Measurements from ENCODE around the gene PSME4. TPM values are rescaled to one million over a fixed set of nuclear protein-coding genes. Genes with fewer than 3 reads are reported as not detected.

The PSME4 gene
- total and polyA plus RNA-seq, 2 of the 13 experiments (the other 11 are each of a cell fraction or from before 2014, with no cell fraction given) = 52.1 to 77.8 TPM

GRCh38 chr2:53970724-53971602 is at the start of gene PSME4 (continued):
- TF ChIP-seq ZNF160 (CRISPR knock-in tag; IDR thresholded peaks at IDR 0.05) = no peak; the same call in 1 of the 2 replicates
- TF ChIP-seq NCOR1 (IDR thresholded peaks at IDR 0.05; ENCODE audit: borderline replicate concordance, low read length) = no peak
- TF ChIP-seq TBL1XR1 (IDR thresholded peaks at IDR 0.05; ENCODE audit: borderline replicate concordance, low read length, partially characterized antibody) = peak; percentile 52
- TF ChIP-seq, protein P1, sequence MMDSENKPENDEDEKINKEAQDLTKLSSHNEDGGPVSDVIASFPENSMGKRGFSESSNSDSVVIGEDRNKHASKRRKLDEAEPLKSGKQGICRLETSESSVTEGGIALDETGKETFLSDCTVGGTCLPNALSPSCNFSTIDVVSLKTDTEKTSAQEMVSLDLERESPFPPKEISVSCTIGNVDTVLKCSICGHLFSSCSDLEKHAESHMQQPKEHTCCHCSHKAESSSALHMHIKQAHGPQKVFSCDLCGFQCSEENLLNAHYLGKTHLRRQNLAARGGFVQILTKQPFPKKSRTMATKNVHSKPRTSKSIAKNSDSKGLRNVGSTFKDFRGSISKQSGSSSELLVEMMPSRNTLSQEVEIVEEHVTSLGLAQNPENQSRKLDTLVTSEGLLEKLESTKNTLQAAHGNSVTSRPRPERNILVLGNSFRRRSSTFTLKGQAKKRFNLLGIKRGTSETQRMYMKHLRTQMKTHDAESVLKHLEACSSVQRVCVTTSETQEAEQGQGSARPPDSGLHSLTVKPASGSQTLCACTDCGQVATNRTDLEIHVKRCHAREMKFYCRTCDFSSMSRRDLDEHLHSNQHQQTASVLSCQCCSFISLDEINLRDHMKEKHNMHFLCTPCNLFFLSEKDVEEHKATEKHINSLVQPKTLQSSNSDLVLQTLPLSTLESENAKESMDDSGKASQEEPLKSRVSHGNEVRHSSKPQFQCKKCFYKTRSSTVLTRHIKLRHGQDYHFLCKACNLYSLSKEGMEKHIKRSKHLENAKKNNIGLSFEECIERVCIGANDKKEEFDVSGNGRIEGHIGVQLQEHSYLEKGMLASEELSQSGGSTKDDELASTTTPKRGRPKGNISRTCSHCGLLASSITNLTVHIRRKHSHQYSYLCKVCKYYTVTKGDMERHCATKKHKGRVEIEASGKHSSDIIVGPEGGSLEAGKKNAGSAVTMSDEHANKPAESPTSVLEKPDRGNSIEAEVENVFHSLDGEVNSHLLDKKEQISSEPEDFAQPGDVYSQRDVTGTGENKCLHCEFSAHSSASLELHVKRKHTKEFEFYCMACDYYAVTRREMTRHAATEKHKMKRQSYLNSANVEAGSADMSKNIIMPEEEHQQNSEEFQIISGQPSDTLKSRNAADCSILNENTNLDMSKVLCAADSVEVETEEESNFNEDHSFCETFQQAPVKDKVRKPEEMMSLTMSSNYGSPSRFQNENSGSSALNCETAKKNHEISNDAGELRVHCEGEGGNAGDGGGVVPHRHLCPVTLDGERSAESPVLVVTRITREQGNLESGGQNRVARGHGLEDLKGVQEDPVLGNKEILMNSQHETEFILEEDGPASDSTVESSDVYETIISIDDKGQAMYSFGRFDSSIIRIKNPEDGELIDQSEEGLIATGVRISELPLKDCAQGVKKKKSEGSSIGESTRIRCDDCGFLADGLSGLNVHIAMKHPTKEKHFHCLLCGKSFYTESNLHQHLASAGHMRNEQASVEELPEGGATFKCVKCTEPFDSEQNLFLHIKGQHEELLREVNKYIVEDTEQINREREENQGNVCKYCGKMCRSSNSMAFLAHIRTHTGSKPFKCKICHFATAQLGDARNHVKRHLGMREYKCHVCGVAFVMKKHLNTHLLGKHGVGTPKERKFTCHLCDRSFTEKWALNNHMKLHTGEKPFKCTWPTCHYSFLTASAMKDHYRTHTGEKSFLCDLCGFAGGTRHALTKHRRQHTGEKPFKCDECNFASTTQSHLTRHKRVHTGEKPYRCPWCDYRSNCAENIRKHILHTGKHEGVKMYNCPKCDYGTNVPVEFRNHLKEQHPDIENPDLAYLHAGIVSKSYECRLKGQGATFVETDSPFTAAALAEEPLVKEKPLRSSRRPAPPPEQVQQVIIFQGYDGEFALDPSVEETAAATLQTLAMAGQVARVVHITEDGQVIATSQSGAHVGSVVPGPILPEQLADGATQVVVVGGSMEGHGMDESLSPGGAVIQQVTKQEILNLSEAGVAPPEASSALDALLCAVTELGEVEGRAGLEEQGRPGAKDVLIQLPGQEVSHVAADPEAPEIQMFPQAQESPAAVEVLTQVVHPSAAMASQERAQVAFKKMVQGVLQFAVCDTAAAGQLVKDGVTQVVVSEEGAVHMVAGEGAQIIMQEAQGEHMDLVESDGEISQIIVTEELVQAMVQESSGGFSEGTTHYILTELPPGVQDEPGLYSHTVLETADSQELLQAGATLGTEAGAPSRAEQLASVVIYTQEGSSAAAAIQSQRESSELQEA (CRISPR knock-in tag; IDR thresholded peaks at IDR 0.05; ENCODE audit: not compliant biosample characterization) = no peak
- TF ChIP-seq PRDM4 (CRISPR knock-in tag; IDR thresholded peaks at IDR 0.05; ENCODE audit: borderline replicate concordance) = peak; percentile 74; the same call in 1 of the 2 replicates
- no peak for TF ChIP-seq ZNF737 (CRISPR knock-in tag; IDR thresholded peaks at IDR 0.05; ENCODE audit: borderline replicate concordance)
- TF ChIP-seq, protein P2, sequence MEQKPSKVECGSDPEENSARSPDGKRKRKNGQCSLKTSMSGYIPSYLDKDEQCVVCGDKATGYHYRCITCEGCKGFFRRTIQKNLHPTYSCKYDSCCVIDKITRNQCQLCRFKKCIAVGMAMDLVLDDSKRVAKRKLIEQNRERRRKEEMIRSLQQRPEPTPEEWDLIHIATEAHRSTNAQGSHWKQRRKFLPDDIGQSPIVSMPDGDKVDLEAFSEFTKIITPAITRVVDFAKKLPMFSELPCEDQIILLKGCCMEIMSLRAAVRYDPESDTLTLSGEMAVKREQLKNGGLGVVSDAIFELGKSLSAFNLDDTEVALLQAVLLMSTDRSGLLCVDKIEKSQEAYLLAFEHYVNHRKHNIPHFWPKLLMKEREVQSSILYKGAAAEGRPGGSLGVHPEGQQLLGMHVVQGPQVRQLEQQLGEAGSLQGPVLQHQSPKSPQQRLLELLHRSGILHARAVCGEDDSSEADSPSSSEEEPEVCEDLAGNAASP (CRISPR knock-in tag; IDR thresholded peaks at IDR 0.05; ENCODE audit: borderline replicate concordance) = peak; percentile 73
- TF ChIP-seq ZZZ3 (CRISPR knock-in tag; IDR thresholded peaks at IDR 0.05; ENCODE audit: borderline replicate concordance) = 0 out of 2 replicates have a peak, but pooled peaks have one; percentile 58
- TF ChIP-seq ZFP37 (CRISPR knock-in tag; IDR thresholded peaks at IDR 0.05; ENCODE audit: borderline replicate concordance) = peak; percentile 91; the same call in 1 of the 2 replicates
- TF ChIP-seq SIN3A (IDR thresholded peaks at IDR 0.05; ENCODE audit: borderline replicate concordance, low read depth, low read length) = peak; percentile 72; the same call in 1 of the 2 replicates
- no peak for TF ChIP-seq ZNF572 (CRISPR knock-in tag; IDR thresholded peaks at IDR 0.05)
- TF ChIP-seq, protein P3, sequence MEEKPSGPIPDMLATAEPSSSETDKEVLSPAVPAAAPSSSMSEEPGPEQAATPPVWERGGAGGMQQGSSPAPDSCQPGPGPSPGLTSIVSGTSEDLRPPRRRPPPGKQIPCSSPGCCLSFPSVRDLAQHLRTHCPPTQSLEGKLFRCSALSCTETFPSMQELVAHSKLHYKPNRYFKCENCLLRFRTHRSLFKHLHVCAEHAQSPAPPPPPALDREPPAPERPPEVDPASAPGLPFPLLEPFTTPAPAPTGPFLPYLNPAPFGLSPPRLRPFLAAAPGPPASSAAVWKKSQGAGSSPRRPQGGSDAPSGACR (CRISPR knock-in tag; IDR thresholded peaks at IDR 0.05) = peak; percentile 81; the same call in 1 of the 2 replicates
- no peak for TF ChIP-seq HOXA7 (CRISPR knock-in tag; IDR thresholded peaks at IDR 0.05)
- TF ChIP-seq ZNF558 (CRISPR knock-in tag; IDR thresholded peaks at IDR 0.05; ENCODE audit: borderline replicate concordance) = peak; percentile 87; the same call in 1 of the 2 replicates

Data from HepG2 (cell line).